ENCODE results near the gene BAIAP2. TPM values are rescaled to one million over a fixed set of nuclear protein-coding genes. Genes with fewer than 3 reads are reported as not detected.
"Not testable (repeated sequence)": the region's sequence is repeated elsewhere in the genome, so short reads cannot be mapped to it uniquely, and the experiment has no call there.

BAIAP2 gene
- polyA plus RNA-seq, 1 donor, result 37.2 TPM

DNA sequence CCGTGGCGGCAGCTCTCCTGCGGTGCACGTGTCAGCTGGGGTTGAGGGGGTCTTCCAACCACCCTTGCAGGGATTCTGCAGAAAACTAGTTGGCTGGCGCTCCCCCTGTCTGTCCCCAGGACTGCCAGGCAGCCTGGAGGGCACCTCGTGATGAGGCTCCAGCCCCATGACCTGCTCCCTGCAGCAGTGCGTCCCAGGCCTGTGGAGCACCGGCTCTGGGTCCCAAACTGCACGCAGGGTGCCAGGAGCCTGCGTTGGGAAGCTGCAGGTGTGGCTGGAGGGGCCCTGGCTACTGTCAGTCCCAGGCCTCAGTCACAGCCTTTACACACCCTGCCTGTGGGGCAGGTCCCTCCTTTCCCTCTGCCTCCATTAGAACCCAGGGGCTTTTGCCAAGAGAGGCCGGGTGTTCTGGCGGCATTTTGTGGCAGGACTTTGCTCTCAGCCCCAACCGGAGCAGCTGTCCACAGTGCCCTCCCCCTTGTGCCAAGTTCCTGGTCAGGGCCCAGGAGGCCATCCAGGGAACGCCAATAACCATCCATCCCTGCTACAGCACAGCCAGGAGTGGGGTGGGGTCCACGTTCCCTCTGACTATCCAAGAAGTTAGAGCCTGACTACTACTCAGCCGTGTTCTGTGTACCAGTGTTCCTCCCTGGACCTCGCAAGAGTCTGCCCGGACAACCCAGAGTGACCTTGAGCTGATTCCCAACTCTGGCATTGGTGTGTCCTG lies 34.2 kb upstream of the BAIAP2 start:
- no peak for DNase-seq

DNA sequence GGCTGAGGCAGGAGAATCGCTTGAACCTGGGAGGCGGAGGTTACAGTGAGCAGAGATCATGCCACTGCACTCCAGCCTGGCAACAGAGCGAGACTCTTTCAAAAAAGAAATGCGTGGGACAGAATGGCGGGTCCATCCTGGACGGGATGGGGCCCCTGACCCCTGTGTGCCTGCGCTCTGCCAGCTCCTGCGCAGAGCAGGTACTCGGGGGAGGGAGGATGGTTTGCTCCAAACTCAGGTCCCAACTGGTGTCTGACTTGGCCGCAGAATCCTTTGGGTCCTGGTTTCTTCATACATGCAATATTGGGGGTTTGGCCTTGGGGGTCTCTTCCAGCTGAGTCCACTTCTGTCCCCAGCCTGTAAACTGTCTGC lies 33.0 kb upstream of the BAIAP2 start:
- DNase-seq, result no peak

DNA sequence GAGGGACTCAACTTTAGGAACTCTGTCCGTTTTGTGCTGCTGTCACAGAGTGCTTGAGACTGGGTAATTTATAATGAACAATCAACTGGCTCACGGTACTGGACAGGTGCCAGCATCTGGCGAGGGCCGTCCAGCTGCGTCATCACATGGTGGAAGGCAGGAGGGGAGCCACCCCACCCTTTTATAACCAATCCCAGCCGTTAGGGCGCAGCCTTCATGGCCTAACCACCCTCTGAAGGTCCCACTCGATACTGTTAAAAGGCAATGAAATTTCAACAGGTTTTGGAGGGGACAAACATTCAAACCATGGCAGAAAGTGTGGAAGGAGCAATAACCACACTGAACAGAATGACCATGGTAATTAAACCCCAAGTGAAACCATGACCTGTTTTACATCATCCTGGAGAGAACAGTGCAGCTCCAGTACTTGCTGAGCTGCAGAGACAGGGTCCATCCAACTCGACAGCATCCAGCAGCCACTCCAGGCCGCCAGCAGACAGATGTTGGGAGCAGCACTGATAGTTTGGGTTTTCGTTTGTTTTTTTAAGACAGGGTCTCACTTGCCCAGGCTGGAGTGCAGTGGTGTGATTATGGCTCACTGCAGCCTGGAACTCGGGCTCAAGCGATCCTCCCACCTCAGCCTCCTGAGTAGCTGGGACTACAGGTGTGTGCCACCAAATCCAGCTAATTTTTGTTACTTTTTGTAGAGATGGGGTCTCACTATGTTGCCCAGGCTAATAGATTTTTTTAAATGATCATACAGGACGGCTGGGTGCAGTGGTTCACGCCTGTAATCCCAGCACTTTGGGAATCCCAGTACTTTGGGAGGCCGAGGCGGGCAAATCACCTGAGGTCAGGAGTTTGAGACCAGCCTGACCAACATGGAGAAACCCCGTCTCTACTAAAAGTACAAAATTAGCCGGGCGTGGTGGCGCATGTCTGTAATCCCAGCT lies 32.3 kb upstream of the BAIAP2 start:
- no peak for DNase-seq

DNA sequence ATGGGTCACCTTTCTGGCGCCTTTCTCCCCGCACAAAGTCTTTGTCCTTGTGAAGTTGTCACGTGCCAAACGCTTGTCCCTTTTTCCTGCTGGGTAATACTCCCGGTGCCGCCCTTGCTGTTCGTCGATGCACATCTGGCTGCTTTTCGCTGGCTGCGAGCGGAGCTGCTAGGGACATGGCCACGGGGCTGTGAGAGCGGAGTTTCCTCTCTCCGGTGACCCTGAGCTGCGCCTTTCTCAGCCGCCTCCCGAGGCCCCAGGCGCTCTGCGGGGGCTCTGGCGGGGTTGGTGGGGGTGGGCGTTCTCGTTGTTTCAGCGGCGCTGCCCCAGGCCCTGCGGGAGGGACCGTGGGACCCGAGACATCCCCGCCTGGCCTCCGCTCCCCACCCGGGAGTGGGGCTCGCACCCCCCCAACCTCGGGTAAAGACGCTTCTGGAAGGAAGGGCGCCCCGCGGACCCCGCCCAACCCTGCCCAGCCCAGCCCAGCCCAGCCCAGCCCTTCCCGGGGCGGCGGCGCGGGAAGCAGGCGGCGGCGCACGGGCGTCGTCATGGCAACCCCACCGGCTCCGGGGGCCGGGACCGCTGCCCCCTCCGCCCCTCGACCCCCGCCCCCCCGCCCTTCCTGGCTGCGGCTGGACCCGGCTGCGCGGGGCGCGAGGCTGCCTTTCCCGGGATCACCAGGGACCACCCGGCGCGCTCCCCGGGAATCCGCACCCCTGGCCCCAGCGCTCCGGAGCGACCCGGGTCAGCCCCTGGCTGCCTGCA lies 31.1 kb upstream of the BAIAP2 start:
- no peak for DNase-seq

DNA sequence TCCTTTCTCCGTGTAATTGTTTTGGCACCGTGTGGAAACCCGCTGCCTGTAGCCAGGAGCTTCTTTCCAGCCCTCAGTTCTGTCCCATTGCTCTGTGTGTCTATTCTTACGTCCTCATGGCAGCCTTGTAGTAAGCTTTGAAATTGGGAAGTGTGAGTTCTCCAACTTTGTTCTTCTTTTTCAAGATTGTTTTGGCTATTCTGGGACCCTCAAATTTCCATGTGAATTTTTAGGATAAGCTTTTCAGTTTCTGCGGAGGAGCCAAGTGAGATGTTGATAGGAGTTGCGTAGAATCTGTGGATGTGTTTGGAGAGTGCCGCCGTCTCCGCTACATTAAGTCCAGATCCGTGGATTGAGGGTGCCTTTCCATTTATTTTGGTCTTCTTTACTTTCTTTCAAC lies 28.1 kb upstream of the BAIAP2 start:
- DNase-seq, result no peak

DNA sequence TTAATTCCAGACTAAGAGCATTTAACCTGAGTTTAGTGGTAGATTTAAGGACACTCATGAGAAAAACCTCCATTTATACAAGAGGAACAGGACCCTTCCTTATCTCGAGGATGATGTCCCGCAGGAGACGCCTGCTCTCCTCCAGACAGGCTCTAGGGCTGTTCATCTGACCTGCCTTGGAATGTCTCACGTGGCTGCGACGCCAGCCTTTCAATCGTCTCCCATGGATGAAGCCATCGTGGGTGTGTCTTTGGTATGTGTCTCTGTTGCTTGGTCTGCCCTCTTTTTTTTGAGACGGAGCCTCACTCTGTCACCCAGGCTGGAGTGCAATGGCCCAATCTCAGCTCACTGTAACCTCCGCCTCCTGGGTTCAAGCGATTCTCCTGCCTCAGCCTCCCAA lies 26.8 kb upstream of the BAIAP2 start:
- DNase-seq, result no peak

DNA sequence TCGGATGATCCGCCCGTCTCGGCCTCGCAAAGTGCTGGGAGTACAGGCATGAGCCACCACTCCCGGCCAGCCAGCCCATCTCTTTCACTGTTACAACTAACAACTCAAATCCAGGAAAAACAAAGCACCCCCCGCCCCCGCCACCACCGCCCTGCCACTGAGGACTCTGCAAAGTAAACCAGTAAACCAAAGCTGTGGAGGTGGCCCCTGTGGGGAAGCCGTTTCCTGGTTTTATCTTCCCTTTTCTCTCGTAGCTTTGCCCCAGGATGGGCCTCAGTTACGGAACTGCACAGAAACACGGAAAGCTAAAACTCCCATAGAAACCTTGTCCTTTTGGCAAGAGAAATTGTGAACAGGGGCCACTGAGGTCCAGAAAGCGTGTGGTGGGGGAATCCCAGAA lies 25.8 kb upstream of the BAIAP2 start:
- no peak for DNase-seq

DNA sequence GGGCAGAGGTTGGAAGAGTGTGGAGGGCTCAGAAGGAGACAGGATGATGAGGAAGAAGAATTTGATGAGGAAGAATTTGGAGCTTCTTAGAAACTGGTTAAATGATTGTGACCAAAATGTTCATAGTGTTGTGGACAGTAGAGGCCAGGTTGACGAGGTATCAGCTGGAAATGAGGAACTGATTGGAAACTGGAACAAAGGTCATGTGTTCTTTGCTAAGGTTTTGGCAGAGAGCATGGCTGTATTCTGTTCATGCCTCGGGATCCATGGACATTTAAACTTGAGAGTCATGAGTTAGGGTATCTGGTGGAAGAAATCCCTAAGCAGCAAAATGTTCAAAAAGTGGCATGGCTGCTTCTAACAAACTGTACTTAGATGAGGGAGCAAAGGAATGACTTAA lies 24.0 kb upstream of the BAIAP2 start:
- no peak for DNase-seq

DNA sequence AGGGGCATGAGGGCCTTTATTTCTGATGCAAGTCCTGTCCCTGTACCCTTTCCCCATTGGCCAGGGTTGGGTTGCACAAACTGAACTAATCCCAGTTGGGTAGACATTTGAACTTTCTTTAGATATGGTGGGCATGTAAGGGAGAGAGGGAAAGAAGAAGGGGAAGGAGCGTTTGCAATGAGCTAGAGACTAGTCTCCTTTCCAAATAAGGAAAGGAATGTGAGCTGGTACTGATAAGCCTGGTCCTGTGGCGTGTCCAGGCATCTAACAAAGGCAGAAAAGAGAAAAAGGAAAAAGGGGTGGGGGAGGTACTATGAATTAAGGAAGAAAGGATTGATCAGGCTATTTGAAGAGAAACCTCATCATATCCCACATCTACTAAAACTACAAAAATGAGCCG lies 23.0 kb upstream of the BAIAP2 start:
- no peak for DNase-seq

DNA sequence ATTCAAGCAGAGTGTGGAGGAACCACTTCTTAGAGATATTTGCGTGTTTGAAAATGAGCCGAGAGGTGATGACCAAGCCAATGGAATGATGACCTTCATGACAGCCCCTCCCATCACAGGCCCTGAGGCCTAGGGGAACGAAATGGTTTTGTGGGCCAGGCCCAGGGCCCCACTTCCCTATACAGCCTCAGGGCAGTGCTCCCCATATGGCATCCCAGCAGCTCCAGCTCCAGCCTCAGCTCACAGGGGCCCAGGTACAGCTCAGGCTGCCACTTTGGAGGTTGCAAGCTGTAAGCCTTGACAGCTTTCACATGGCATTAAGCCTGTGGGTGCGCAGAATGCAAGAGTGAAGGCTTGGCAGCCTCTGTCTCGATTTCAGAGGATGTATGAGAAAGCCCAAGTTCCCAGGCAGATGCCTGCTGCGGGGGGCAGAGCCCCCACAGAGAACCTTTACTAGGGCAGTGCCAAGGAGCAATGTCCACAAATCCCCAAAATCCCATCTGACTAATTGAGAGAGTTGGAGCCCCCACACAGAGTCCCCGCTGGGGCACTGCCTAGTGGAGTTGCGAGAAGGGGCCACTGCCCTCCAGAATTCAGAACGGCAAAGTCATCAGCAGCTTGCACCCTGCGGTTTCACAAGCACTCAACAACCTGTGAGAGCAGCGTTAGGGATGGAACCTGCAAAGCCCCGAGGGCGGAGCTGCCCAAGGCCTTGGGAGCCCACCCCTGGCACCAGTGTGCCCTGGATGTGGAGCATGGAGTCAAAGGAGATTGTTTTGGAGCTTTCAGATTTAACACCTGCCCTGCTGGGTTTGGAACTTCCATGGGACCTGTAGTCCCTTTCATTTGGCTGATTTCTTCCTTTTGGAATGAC lies 22.1 kb upstream of the BAIAP2 start:
- DNase-seq, result no peak

DNA sequence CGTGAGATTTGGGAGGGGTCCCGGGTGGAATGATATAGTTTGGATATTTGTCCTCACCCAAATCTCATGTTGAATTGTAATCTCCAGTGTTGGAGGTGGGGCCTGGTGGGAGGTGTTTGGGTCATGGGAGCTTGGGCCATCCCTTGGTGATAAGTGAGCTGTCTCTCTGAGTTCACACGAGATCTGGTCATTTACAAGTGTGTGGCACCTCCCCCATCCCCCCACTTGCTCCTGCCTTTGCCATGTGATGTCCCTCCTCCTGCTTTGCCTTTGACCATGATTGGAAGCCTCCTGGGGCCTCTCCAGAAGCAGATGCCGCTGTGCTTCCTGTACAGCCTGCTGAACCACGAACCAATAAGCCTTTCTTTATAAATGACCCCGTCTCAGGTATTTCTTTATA lies 21.3 kb upstream of the BAIAP2 start:
- no peak for DNase-seq

DNA sequence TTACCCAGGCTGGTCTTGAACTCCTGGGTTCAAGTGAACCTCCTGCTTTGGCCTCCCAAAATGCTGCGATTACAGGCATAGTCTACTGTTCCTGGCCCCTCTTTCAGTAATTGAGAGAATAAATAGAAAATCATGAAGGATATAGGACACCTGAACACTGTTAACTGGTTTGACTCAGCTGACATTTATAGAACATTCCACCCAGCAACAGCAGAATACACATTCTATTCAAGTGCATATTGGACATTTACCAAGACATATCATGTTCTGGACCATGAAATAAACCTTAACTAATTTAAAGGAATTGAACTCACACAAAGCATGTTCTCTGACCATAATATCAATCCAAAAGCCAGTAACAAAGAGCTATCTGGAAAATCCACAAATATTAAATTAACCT lies 19.8 kb upstream of the BAIAP2 start:
- DNase-seq, result no peak

DNA sequence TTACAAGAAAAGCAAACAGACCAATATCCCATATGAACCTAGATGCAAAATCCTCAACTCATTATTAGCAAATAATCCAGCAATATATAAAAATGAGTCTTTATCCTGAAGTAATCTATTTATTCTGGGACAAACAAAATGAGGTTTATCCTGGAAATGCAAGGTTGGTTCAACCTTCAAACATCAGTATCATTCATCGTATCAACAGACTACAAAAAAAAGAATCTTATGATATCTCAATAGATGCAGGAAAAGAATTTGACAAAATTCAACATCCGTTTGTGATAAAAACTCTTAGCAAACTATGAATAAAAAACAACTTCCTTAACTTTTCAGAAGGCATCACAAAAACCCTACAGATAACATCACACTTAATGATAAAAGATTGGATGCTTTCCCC lies 18.4 kb upstream of the BAIAP2 start:
- no peak for DNase-seq

DNA sequence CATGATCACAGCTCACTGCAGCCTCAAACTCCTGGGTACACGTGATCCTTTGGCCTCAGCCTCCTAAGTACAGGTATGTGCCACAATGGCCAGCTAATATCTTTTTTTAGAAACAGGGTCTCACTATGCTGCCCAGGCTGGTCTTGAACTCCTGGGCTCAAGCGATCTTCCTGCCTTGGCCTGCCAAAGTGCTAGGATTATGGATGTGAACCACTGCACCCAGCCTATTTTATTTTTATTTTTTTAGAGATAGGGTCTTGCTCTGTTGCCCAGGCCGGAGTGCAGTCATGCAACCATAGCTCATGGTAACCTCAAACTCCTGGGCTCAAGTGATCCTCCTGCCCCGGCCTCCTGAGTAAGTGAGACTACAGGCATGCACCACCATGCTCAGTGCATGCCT lies 17.6 kb upstream of the BAIAP2 start:
- DNase-seq, result not testable (repeated sequence)

DNA sequence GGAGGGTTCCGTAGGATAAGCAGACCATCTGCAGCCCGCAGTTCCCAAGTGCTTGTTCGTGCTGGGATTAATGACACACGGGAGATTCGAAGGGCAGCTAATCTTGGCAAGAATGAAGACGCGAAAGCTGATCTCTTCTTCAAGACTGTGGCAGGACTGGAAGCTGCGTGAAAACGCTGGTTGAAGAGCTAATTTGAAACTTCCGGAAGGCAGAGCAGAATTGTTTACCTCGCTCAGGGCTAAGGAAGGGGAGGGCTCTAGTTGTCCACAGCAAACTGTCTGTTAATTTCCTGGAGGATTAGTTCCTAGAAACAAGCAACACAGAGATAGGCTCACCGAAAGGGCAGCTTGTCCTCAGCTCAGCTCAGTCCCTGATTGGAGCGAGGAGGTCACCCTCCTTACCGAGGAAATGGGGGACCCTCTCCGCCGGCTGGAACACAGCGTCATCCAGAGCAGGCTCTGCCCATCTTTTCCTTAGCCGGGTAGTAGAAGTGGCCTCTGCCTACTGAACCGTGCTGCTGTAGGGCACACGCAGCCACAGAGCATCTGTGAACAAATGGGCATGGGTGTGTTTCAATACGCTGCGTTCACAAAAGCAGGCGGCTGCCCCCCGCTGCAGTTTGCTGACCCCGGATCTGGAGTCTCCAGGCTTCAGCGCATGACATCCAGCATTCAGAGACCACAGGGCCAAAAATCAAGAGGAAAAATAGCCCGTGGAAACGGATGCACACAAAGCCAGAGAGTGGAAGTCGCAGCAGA lies 16.7 kb upstream of the BAIAP2 start:
- DNase-seq, result peak; percentile 66

DNA sequence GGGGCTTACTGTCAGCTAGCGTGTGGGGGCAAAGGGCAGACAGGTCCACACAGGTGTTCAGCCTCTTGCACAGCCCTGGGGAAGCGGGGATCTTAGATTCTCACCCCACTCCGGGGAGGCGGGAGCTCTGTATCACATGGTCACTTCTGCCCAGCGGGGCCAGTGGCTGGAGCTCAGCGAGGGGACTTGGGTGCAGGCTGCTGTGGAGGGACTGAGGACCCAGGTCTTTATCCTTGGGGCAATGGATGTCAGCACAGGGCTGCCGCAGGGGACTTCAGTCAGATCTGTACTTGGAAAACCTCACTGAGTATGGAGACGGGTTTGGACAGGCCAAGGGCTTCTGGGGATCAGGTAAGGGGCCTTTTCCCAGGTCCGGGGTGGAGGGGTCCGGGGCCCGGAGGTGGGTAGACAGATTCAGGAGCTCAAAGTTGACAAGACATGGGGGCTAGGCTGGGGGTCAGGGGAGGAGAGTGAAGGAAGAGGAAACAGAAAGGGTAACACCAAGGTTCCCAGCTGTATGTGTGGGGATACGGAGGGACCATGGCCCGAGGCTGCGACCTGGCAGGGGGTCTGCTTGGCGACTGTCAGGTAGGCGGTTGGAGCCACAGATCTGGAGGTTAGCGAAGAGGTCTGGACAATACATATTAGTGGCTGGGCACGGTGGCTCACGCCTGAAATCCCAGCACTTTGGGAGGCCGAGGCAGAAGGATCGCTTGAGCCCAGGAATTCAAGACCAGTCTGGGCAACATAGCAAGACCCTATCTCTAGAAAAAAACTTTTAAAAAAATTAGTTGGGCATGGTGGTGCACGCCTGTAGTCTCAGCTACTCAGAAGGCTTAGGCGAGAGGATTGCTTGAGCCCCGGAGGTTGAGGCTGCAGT lies 15.1 kb upstream of the BAIAP2 start:
- no peak for DNase-seq

DNA sequence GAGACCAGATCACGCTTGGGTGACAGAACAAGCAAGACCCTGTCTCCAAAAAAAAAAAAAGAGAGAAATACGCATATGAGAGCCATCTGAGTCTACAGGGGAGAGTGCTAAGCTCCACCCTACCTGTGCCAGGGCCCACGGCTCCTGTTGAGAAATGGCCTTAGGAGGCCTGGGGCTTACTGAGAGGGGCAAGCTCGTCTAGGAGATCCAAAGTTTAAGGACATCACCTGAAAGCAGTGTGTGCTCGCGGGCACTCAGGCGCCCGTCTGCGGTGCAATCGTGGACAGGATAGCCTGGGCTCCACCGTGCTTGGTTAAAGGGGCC lies 14.5 kb upstream of the BAIAP2 start:
- no peak for DNase-seq

DNA sequence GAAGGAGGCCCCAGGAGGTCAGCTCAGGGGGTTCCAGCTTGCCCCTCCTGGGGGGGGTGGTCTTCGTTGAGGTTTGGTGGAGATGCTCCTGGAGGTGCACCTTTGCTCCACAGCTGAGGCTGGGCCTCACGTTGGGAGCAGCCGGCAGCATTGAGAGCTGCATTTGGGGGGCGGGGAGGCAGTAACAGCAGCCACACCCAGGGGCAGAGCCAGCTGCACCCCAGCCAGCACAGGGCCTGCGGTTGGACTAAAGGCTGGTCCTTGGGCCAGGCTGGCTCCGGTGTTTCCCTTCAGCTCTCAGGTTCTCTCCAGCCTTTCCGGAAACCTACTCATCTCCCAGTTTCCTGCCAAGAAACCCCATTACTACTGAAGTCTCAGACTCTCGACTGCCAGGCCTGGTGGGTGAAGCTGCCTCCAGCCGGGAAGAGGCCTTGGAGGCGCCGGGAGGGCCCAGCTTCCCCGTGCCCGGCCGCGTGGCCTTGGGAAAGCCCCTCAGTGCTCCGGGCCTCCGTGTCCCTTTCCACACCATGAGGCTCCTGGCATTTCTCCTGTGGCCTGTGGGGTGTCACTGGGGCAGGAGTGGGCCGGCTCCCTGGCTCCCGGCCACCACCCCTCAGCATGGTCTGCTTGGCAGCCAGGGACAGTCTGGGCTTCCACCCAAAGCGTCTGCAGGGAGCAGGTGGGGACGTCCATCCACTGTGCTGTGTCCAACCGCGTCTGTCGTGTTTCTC lies 14.0 kb upstream of the BAIAP2 start:
- DNase-seq, result no peak
